ENCODE data around the gene LBHD2. TPM values are rescaled to one million over a fixed set of nuclear protein-coding genes. Genes with fewer than 3 reads are reported as not detected.
A peak's percentile ranks its signal among the peaks of the same experiment; 100 is the strongest.
"Not testable (repeated sequence)": the region's sequence is repeated elsewhere in the genome, so short reads cannot be mapped to it uniquely, and the experiment has no call there.

LBHD2 gene
- total RNA-seq, 2 donors from 2014 or later, result not detected

- Histone ChIP-seq H3K9ac (ENCODE audit: extremely low read depth, low read length, poor library complexity, severe bottlenecking) (no peak overlapping the region), H3K4me1 (ENCODE audit: control insufficient read depth, insufficient read depth, low read length) (no peaks in the 10 kb centered on the region), H3K27me3 (ENCODE audit: control insufficient read depth, insufficient read depth, low read length, poor library complexity, severe bottlenecking) (no peaks in the 10 kb centered on the region), H3K9me3 (ENCODE audit: control insufficient read depth, low read length) (no peaks in the 10 kb centered on the region), H3K27ac (ENCODE audit: low read depth, low read length) (no peak overlapping the region), H3K36me3 (ENCODE audit: control insufficient read depth, insufficient read depth, low read length) (no peaks in the 10 kb centered on the region), H3K4me3 (ENCODE audit: low read length) (no peak overlapping the region)
- peaks cover 6% of the 10 kb centered on the region for H3K4me1 Mint-ChIP-seq
- 78 to 79% methylated on average over 5 to 9 of the region's 10 CpGs for WGBS, 2 experiments (ENCODE audit: insufficient coverage in 1 of 2, insufficient read length in 1 of 2)
- no peaks in the 10 kb centered on the region for H3K36me3 Mint-ChIP-seq (ENCODE audit: low read depth)
- H3K27me3 Mint-ChIP-seq (ENCODE audit: insufficient read depth), result peaks cover 7% of the 10 kb centered on the region
- peak; percentile 62 for DNase-seq
- H3K9me3 Mint-ChIP-seq, result no peaks in the 10 kb centered on the region
- H3K4me3 Mint-ChIP-seq, result no peak overlapping the region
- TF ChIP-seq CTCF (conservative IDR thresholded peaks at IDR 0.05), result no peak
- no peak overlapping the region for H3K27ac Mint-ChIP-seq
Observed at GRCh38 chr14:103118018-103118662, 34.1 kb downstream of the LBHD2 start.

GRCh38 chr14:103118663-103119404, 34.8 kb downstream of the LBHD2 start:
- Histone ChIP-seq H3K4me3 (ENCODE audit: low read length) (no peak overlapping the region), H3K36me3 (ENCODE audit: control insufficient read depth, insufficient read depth, low read length) (no peaks in the 10 kb centered on the region), H3K9ac (ENCODE audit: extremely low read depth, low read length, poor library complexity, severe bottlenecking) (no peak overlapping the region), H3K4me1 (ENCODE audit: control insufficient read depth, insufficient read depth, low read length) (no peaks in the 10 kb centered on the region), H3K27me3 (ENCODE audit: control insufficient read depth, insufficient read depth, low read length, poor library complexity, severe bottlenecking) (no peaks in the 10 kb centered on the region), H3K9me3 (ENCODE audit: control insufficient read depth, low read length) (no peaks in the 10 kb centered on the region), H3K27ac (ENCODE audit: low read depth, low read length) (no peak overlapping the region)
- Mint-ChIP-seq H3K4me1 (peaks cover 6% of the 10 kb centered on the region), H3K4me3 (no peak overlapping the region), H3K27ac (no peak overlapping the region), H3K27me3 (ENCODE audit: insufficient read depth) (peaks cover 8% of the 10 kb centered on the region), H3K36me3 (ENCODE audit: low read depth) (no peaks in the 10 kb centered on the region), H3K9me3 (no peaks in the 10 kb centered on the region)
- no peak for DNase-seq
- WGBS, 2 experiments (ENCODE audit: insufficient coverage in 1 of 2, insufficient read length in 1 of 2), result 88 to 92% methylated on average over 4 to 8 of the region's 9 CpGs
- TF ChIP-seq CTCF (conservative IDR thresholded peaks at IDR 0.05), result no peak

- H3K27me3 Mint-ChIP-seq (ENCODE audit: insufficient read depth), result peaks cover 15% of the 10 kb centered on the region
- H3K9me3 ChIP-seq (ENCODE audit: control insufficient read depth, low read length); H3K4me3 ChIP-seq (ENCODE audit: low read length); H3K27ac Mint-ChIP-seq; H3K9ac ChIP-seq (ENCODE audit: extremely low read depth, low read length, poor library complexity, severe bottlenecking); H3K9me3 Mint-ChIP-seq; H3K4me3 Mint-ChIP-seq; DNase-seq; H3K4me1 ChIP-seq (ENCODE audit: control insufficient read depth, insufficient read depth, low read length); H3K36me3 ChIP-seq (ENCODE audit: control insufficient read depth, insufficient read depth, low read length); H3K36me3 Mint-ChIP-seq (ENCODE audit: low read depth); H3K27ac ChIP-seq (ENCODE audit: low read depth, low read length); H3K4me1 Mint-ChIP-seq; H3K27me3 ChIP-seq (ENCODE audit: control insufficient read depth, insufficient read depth, low read length, poor library complexity, severe bottlenecking): not testable (repeated sequence)
- WGBS, 2 experiments (ENCODE audit: insufficient coverage in 1 of 2, insufficient read length in 1 of 2), result 92 to 96% methylated on average over 5 to 8 of the region's 8 CpGs
Observed at GRCh38 chr14:103119527-103119926, 35.5 kb downstream of the LBHD2 start.

Data from endodermal cell (in vitro differentiated cells).